ENCODE measurements around the gene TCP10L.

- TF ChIP-seq TAF1 (IDR thresholded peaks at IDR 0.05; ENCODE audit: low read depth) (no peak), REST (IDR thresholded peaks at IDR 0.05; ENCODE audit: low read depth) (no peak), TEAD4 (IDR thresholded peaks at IDR 0.05) (no peak), USF1 (IDR thresholded peaks at IDR 0.05) (no peak), FOXM1 (IDR thresholded peaks at IDR 0.05; ENCODE audit: borderline replicate concordance, low read depth) (no peak), CREB1 (IDR thresholded peaks at IDR 0.05; ENCODE audit: low read depth) (no peak), EP300 (IDR thresholded peaks at IDR 0.05; ENCODE audit: borderline replicate concordance) (no peak), YY1 (IDR thresholded peaks at IDR 0.05; ENCODE audit: low read depth) (no peak), RAD21 (IDR thresholded peaks at IDR 0.05; ENCODE audit: low read depth) (no peak), ZBTB7A (IDR thresholded peaks at IDR 0.05; ENCODE audit: low read depth) (no peak), TCF12 (IDR thresholded peaks at IDR 0.05; ENCODE audit: low read depth) (no peak)
Observed at GRCh38 chr21:32545948-32546441, 39.3 kb downstream of the TCP10L start.
